Stimulated activated naive CD8-positive, alpha-beta T cell treated with anti-CD3 and anti-CD28 coated beads, Interleukin-15, Interleukin-2, amounts not matched to agents 100 ng/mL and 50 ng/mL, for 24 hours (primary cell): Measurements from ENCODE around the gene AFG1L.
"Not testable (repeated sequence)": the region's sequence is repeated elsewhere in the genome, so short reads cannot be mapped to it uniquely, and the experiment has no call there.

ENCODE experiments used
- H3K27ac Mint-ChIP-seq: one replicate; pipeline ENCODE4 v1.8.0; 2021; ENCODE audit warnings: mild to moderate bottlenecking, mixed read lengths
- H3K27me3 Mint-ChIP-seq: one replicate; pipeline ENCODE4 v1.8.0; 2021; ENCODE audit warnings: mixed read lengths
- H3K36me3 Mint-ChIP-seq: one replicate; pipeline ENCODE4 v1.8.0; 2021; ENCODE audit warnings: low read depth, mixed read lengths
- H3K4me1 Mint-ChIP-seq: one replicate; pipeline ENCODE4 v1.8.0; 2021; ENCODE audit warnings: low read depth, mixed read lengths
- H3K4me3 Mint-ChIP-seq: one replicate; pipeline ENCODE4 v1.8.0; 2021; ENCODE audit warnings: mild to moderate bottlenecking, mixed read lengths
- H3K9me3 Mint-ChIP-seq: one replicate; pipeline ENCODE4 v1.8.0; 2021; ENCODE audit warnings: mixed read lengths

The AFG1L gene

DNA sequence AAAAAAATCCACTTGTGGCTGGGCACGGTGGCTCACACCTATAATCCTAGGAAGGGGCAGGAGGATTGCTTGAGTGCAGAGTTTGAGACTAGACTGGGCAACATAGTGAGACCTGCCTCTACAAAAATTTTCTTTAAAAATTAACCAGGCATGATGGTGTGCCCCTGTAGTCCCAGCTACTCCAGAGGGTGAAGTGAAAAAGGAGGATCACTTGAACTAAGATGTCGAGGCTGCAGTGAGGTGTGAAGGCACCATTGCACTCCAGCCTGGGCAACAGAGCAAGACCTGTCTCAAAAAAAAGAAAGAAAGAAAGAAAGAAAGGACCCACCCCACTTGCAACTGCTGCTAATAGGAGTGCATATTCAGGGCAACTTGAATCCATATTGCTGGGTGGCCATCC lies 20.3 kb upstream of the AFG1L start:
- no peak overlapping the region for H3K4me3 Mint-ChIP-seq
- no peak overlapping the region for H3K27ac Mint-ChIP-seq
- no peaks in the 10 kb centered on the region for H3K4me1 Mint-ChIP-seq
- no peaks in the 10 kb centered on the region for H3K9me3 Mint-ChIP-seq
- H3K27me3 Mint-ChIP-seq = no peaks in the 10 kb centered on the region
- no peaks in the 10 kb centered on the region for H3K36me3 Mint-ChIP-seq

DNA sequence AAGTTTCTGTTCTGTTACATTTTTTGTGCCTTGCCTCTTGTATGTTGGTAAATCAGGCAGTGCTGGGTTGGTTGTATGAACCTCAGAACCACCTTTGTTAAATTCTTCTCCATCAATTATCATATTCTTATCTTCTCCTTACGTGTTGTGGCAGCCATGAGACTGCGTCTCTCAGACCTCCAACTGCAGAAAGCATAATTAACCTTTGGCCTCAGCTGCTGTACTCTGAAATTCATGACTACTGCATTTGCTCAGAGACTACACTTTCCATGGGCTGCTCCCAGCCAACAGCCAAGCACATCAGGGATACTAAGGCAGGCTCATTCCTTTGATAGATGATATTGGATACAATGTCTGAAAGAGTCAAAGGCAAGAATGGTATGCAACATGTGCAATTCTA lies 18.9 kb upstream of the AFG1L start:
- no peak overlapping the region for H3K4me3 Mint-ChIP-seq
- no peaks in the 10 kb centered on the region for H3K36me3 Mint-ChIP-seq
- H3K4me1 Mint-ChIP-seq = no peaks in the 10 kb centered on the region
- no peaks in the 10 kb centered on the region for H3K27me3 Mint-ChIP-seq
- no peak overlapping the region for H3K27ac Mint-ChIP-seq
- H3K9me3 Mint-ChIP-seq = no peaks in the 10 kb centered on the region

DNA sequence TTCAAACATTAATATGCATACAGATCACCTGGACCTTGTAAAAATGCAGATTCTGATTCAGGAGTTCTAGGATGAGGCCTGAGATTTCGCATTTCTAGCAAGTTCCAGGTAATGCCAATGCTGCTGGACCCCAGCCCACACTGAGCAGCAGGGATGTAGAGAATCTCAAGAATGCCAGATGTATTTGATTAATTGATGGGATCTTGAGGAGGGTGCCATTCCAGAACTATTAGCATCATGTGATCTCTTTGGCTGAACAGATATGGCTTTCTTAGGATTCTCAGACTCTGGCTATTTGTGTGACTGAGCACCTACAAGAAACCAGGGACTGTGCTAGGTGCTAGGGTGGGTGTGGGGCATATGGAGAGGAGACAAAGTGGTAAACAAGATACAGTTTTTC lies 17.6 kb upstream of the AFG1L start:
- H3K4me3 Mint-ChIP-seq = no peak overlapping the region
- H3K27ac Mint-ChIP-seq = no peak overlapping the region
- H3K4me1 Mint-ChIP-seq = no peaks in the 10 kb centered on the region
- H3K36me3 Mint-ChIP-seq = no peaks in the 10 kb centered on the region
- H3K27me3 Mint-ChIP-seq = no peaks in the 10 kb centered on the region
- no peaks in the 10 kb centered on the region for H3K9me3 Mint-ChIP-seq

DNA sequence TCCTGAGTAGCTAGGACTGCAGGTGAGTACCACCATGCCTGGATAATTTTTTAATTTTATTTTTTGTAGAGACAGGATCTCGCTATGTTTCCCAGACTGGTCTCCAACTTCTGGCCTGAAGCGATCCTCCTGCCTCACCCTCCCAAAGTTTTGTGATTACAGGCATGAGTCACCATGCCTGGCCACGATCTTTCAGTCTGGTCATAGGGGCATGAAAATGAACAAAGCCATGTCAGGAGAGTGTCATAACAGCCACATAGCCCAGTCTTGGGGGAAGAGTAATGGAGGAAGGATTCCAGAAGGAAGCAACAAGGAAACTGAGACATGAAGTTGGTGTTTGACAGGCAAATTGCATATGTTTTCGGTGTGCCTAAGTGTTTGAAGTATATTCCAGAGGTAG lies 17.0 kb upstream of the AFG1L start:
- no peaks in the 10 kb centered on the region for H3K27me3 Mint-ChIP-seq
- H3K9me3 Mint-ChIP-seq = no peaks in the 10 kb centered on the region
- no peaks in the 10 kb centered on the region for H3K4me1 Mint-ChIP-seq
- no peak overlapping the region for H3K27ac Mint-ChIP-seq
- no peaks in the 10 kb centered on the region for H3K36me3 Mint-ChIP-seq
- H3K4me3 Mint-ChIP-seq = no peak overlapping the region

DNA sequence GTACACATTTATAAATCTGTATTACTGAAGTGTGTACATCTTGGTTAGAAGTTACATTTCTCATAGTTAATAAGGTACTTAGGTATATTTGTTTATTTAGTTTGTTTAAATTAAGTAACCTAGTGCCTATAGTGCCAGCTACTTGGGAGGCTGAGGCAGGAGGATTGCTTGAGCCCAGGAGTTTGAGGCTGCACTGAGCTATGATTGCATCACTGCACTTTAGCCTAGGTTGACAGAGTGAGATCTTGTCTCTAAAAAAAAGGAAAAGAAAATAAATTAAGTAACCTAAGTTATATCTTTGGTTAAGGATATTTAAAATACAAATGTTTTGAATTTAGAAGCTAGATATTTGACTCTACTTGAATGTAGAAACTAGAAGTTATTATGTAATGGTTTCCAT lies 9.5 kb upstream of the AFG1L start:
- no peaks in the 10 kb centered on the region for H3K9me3 Mint-ChIP-seq
- H3K4me1 Mint-ChIP-seq = peaks cover 9% of the 10 kb centered on the region
- H3K27me3 Mint-ChIP-seq = peaks cover 4% of the 10 kb centered on the region
- H3K36me3 Mint-ChIP-seq = no peaks in the 10 kb centered on the region
- no peak overlapping the region for H3K4me3 Mint-ChIP-seq
- no peak overlapping the region for H3K27ac Mint-ChIP-seq

DNA sequence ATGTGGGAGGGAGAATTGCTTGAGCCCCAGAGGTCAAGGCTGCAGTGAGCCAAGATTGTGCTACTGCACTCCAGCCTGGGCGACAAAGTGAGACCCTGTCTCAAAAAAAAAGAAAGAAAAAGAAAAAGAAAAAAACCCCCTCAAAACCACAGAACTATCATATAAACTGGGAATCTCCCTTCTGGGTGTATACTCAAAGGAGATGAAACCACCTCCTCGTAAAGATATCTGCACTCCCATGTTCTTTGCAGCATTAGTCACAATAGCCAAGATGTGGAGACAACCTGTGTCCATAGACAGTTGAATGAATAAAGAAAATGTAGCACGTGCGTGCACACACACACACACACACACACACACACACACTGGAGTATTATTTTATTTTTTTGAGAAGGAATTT lies 8.5 kb upstream of the AFG1L start:
- Mint-ChIP-seq H3K36me3 (no peaks in the 10 kb centered on the region), H3K27me3 (peaks cover 4% of the 10 kb centered on the region), H3K27ac (no peak overlapping the region), H3K9me3 (no peaks in the 10 kb centered on the region), H3K4me3 (no peak overlapping the region), H3K4me1 (peaks cover 9% of the 10 kb centered on the region)

DNA sequence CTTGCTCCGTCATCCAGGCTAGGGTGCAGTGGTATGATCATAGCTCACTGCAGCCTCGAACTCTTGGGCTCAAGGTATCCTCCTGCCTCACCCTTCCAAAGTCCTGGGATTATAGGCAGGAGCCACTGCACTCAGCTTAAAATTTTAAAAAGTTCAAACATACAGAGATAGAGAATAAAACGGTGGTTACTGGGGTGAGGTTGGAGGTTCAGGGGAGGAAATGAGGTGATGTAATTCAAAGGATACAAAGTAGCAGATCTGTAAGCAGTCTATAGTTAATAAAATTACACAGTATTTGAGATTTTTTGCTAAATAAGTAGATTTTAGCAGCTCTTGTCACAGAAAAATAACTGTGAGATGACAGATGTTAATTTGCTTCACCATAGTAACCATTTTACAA lies 7.5 kb upstream of the AFG1L start:
- H3K9me3 Mint-ChIP-seq = no peaks in the 10 kb centered on the region
- no peaks in the 10 kb centered on the region for H3K36me3 Mint-ChIP-seq
- H3K27ac Mint-ChIP-seq = no peak overlapping the region
- H3K27me3 Mint-ChIP-seq = peaks cover 4% of the 10 kb centered on the region
- no peak overlapping the region for H3K4me3 Mint-ChIP-seq
- peaks cover 9% of the 10 kb centered on the region for H3K4me1 Mint-ChIP-seq

DNA sequence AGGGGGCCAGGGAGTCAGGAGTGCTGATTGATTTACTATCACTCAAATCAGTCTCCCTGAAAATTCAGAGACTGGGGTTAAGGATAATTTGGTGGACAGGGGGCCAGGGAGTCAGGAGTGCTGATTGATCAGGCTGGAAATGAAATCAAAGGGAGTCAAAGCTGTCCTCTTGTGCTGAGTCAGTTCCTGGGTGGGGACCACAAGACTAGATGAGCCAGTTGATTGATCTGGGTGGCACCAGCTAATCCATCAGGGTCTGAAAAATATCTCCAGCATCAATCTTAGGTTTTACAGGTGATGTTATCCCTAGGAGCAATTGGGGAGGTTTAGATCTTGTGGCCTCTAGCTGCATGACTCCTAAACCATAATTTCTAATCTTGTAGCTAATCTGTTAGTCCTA lies 6.1 kb upstream of the AFG1L start:
- Mint-ChIP-seq H3K9me3 (no peaks in the 10 kb centered on the region), H3K27ac (no peak overlapping the region), H3K4me1 (peaks cover 11% of the 10 kb centered on the region), H3K27me3 (peaks cover under 1% of the 10 kb centered on the region), H3K36me3 (no peaks in the 10 kb centered on the region), H3K4me3 (no peak overlapping the region)

DNA sequence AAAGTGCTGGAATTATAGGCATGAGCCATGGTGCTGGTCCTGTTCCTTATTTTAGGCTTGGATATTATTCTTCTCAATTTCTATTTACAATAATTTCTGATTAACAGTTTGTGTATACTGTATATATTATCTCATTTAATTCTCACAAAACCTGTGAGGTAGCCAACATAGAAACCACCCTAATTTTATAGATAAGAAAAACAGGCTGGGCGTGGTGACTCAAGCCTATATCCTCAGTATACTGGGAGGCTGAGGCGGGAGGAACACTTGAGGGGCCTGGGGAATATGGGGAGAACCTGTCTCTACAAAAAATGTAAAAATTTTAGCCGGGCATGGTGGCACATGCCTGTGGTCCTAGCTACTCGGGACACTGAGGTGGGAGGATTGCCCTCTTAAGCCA lies 3.8 kb upstream of the AFG1L start:
- no peaks in the 10 kb centered on the region for H3K27me3 Mint-ChIP-seq
- H3K27ac Mint-ChIP-seq = no peak overlapping the region
- H3K36me3 Mint-ChIP-seq = no peaks in the 10 kb centered on the region
- no peak overlapping the region for H3K4me3 Mint-ChIP-seq
- H3K4me1 Mint-ChIP-seq = peaks cover 24% of the 10 kb centered on the region
- no peaks in the 10 kb centered on the region for H3K9me3 Mint-ChIP-seq

DNA sequence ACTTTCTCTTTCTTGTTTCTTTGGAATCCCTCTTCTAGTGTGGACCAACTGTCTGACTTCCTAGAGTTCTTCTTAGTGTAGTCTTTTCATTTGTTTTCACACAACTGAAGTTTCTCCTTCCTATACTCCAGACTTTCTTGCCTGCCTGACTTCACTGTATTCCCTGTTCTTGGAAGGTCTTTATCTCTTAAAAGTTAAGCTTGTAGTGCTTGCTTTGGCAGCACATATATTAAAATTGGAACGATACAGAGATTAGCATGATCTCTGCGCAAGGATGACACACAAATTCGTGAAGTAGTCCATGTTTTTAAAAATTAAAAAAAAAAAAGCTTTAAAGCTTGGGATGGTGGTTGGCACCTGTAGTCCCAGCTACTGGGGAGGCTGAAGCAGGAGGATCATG lies 2.3 kb upstream of the AFG1L start:
- not testable (repeated sequence) for H3K4me3 Mint-ChIP-seq, H3K36me3 Mint-ChIP-seq, H3K27ac Mint-ChIP-seq, H3K27me3 Mint-ChIP-seq, H3K9me3 Mint-ChIP-seq
- peaks cover 15% of the 10 kb centered on the region for H3K4me1 Mint-ChIP-seq

DNA sequence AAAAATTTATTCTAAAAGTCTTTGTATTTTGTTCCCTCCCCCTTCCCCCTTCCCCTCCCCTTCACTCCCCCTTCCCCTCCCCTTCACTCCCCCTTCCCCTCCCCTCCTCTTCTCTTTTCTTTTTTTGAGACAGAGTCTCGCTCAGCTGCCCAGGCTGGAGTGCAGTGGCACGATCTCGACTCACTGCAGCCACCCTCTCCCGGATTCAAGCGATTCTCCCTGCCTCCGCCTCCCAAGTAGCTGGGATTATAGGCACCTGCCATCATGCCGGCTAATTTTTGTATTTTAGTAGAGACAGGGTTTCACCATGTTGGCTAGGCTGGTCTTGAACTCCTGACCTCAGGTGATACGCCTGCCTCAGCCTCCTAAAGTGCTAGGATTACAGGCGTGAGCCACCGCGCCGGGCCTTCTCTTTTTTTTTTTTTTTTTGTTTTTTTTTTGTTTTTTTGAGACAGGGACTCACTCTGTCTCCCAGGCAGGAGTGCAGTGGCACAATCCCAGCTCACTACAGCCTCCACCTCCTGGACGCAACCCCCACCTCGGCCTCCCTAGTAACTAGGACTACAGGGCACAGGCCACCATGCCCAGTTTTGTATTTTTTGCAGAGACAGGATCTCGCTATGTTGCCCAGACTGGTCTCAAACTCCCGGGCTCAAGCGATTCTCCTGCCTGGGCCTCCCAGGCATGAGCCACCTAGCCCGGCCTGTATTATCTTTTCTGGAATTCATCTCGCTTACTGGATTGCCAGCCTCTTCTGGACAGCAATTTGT lies 1.1 kb upstream of the AFG1L start:
- no peaks in the 10 kb centered on the region for H3K9me3 Mint-ChIP-seq
- H3K4me1 Mint-ChIP-seq = peaks cover 15% of the 10 kb centered on the region
- peak overlapping the region; percentile 92 for H3K4me3 Mint-ChIP-seq
- no peaks in the 10 kb centered on the region for H3K27me3 Mint-ChIP-seq
- peaks cover 3% of the 10 kb centered on the region for H3K36me3 Mint-ChIP-seq
- peak overlapping the region; percentile 99 for H3K27ac Mint-ChIP-seq

DNA sequence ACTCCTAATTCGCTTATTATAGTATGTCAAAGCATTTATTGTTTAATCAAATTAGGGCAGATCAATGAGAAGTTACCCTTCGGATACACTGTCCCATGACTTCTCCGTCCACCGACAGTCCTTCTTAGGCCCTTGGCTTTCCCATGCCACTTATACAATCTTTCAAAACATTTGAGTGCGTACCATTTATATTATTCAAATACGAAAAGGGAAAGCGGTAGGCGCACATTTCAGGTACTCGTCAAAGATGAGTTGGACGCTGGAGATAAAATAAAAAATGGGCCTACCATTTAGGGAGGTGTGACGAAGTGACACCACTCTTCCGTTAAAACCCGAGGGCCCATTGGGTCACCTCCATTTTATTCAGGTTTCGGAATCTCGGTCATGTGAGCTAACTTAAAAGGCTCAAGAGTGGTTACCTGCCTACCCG lies 542 bp upstream of the AFG1L start:
- Mint-ChIP-seq H3K27me3 (no peaks in the 10 kb centered on the region), H3K36me3 (peaks cover 3% of the 10 kb centered on the region), H3K4me1 (peaks cover 17% of the 10 kb centered on the region), H3K9me3 (no peaks in the 10 kb centered on the region), H3K27ac (peak overlapping the region; percentile 99), H3K4me3 (peak overlapping the region; percentile 92)

DNA sequence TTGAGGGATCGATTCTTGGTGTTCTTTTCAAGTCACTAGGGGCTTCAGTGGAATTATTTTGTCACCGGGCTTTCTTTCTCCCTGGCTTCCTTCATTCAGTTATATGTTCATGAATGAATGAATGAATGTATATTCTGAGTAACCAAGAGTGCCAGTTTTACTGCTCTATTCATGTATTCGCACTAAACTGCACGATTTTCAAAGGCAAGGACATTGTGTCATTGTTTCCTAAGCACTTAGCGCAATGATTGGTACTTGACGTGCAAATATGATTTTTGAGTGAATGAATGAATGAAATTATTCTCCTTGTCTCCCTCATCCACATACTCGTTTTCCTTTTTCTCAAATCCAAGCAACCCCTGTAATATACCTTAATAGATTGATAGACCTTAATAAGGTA lies 822 bp downstream of the AFG1L start:
- H3K27ac Mint-ChIP-seq = peak overlapping the region; percentile 99
- H3K9me3 Mint-ChIP-seq = no peaks in the 10 kb centered on the region
- peaks cover 3% of the 10 kb centered on the region for H3K36me3 Mint-ChIP-seq
- peak overlapping the region; percentile 92 for H3K4me3 Mint-ChIP-seq
- H3K4me1 Mint-ChIP-seq = peaks cover 20% of the 10 kb centered on the region
- no peaks in the 10 kb centered on the region for H3K27me3 Mint-ChIP-seq

DNA sequence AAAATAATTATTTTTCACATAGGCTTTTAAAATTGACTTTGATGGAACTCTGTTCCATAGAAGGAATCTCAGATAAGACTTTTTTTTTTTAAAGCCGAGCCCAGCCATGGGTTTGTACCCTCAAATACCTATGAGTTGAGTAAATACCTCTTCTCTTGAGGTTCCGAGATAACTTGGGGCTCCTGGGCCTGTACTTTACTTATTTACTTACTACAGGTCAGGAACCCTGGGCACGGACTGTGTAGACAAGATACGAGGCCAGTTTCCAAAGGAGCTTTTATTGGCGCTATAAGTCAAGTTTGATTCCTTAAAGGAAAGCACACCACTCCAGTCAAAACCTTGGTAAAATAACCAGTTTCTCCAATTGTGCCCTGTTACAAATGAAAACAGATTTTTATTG lies 7.5 kb downstream of the AFG1L start:
- no peaks in the 10 kb centered on the region for H3K27me3 Mint-ChIP-seq
- no peaks in the 10 kb centered on the region for H3K9me3 Mint-ChIP-seq
- no peak overlapping the region for H3K27ac Mint-ChIP-seq
- H3K4me3 Mint-ChIP-seq = no peak overlapping the region
- H3K4me1 Mint-ChIP-seq = peaks cover 5% of the 10 kb centered on the region
- H3K36me3 Mint-ChIP-seq = peaks cover 3% of the 10 kb centered on the region

DNA sequence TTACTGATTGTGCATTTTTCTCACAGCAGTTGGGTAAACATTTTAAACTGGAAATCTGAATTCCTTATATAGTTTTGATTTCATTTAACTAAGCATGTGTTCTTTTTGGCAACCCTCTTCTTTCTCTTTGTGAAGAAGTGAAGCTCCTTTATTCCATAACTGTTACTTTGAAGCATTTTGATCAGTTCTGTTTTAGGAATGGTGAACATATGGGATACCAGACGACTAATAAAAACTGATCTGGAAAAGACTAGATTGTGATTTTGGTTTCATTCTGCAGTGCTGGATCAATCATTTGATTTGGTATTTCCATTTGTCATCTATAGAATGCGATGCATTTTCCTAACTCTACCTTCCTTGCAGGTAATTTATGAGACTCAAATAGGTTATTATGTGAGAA lies 9.8 kb downstream of the AFG1L start:
- no peak overlapping the region for H3K27ac Mint-ChIP-seq
- H3K9me3 Mint-ChIP-seq = no peaks in the 10 kb centered on the region
- H3K4me3 Mint-ChIP-seq = no peak overlapping the region
- no peaks in the 10 kb centered on the region for H3K27me3 Mint-ChIP-seq
- H3K36me3 Mint-ChIP-seq = no peaks in the 10 kb centered on the region
- H3K4me1 Mint-ChIP-seq = peaks cover under 1% of the 10 kb centered on the region

DNA sequence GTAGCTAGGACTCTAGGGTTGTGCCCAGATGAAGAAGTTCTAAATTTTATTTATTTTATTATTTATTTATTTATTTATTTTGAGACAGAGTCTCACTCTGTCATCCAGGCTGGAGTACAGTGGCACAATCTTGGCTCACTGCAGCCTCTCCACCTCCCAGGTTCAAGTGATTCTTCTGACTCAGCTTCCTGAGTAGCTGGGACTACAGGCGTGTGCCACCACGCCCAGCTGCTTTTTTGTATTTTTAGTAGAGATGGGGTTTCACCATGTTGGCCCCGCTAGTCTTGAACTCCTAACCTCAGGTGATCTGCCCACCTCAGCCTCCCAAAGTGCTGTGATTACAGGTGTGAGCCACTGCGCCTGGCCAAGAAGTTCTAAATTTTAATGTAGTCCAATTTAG lies 13.8 kb downstream of the AFG1L start:
- not testable (repeated sequence) for H3K4me1 Mint-ChIP-seq, H3K27me3 Mint-ChIP-seq, H3K27ac Mint-ChIP-seq, H3K4me3 Mint-ChIP-seq, H3K36me3 Mint-ChIP-seq, H3K9me3 Mint-ChIP-seq
